Skeletal muscle tissue (tissue), 4 donors: ENCODE data around the gene PHF12. TPM values are rescaled to one million over a fixed set of nuclear protein-coding genes. Genes with fewer than 3 reads are reported as not detected.

Source experiments
- H3K27ac ChIP-seq: one replicate; pipeline ENCODE4 v1.7.0; 2013; ENCODE audit warnings: mild to moderate bottlenecking, low read depth, low read length, inconsistent platforms
- H3K27me3 ChIP-seq, 3 donors: one replicate each; pipeline ENCODE4 v1.7.0; 2013; ENCODE audit warnings: low read length in 3 of 3; ENCODE audit not compliant: control insufficient read depth in 3 of 3, insufficient read depth in 3 of 3
- H3K36me3 ChIP-seq, 3 donors: one replicate each; pipeline ENCODE4 v1.7.0; 2013; ENCODE audit warnings: low read length in 3 of 3; ENCODE audit not compliant: control insufficient read depth in 3 of 3, insufficient read depth in 3 of 3
- H3K4me1 ChIP-seq, 3 donors: one replicate each; pipeline ENCODE4 v1.7.0; 2013; ENCODE audit warnings: low read length in 3 of 3, mild to moderate bottlenecking in 3 of 3; ENCODE audit not compliant: control insufficient read depth in 3 of 3, insufficient read depth in 3 of 3
- H3K4me3 ChIP-seq, 3 donors: one replicate each; pipeline ENCODE4 v1.7.0; 2013; ENCODE audit warnings: low read length in 3 of 3
- H3K9ac ChIP-seq, 3 donors: one replicate each; pipeline ENCODE4 v1.7.0; 2013; ENCODE audit warnings: low read length in 3 of 3, mild to moderate bottlenecking in 3 of 3, moderate library complexity in 2 of 3, low read depth in 1 of 3
- H3K9me3 ChIP-seq, 3 donors: one replicate each; pipeline ENCODE4 v1.7.0; 2013; ENCODE audit warnings: low read length in 3 of 3; ENCODE audit not compliant: control insufficient read depth in 3 of 3
- total RNA-seq: library from RNA; depleted of rRNA; stranded (reverse); fragments of >200 nt; gene quantifications from one replicate; pipeline ENCODE4 v1.2.3, GENCODE V29; 2014
- donor health status: Osteomylitis.

Gene PHF12
- total RNA-seq, 1 donor from 2014 or later: 8.9 TPM

DNA sequence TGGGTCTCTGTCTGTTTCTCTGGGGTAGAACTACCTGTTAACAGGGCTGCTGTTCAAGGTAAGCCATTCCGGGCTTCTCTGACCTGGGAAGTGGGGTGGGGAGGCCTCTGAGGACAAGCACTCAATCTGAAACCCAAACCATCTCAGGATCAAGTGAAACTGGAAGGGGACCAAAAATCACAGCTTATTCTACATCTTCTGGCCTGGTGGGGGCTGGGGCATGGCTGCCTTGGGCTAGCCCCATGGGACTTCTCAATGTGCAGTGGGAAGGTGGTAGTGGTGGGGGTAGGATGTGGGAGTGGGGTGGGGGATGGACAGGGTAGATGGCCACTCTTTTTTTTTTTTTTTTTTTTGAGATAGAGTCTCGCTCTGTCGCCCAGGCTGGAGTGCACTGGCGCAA lies 59.3 kb downstream of the PHF12 start:
- H3K9me3 ChIP-seq: no peaks in the 10 kb centered on the region
- H3K36me3 ChIP-seq: peaks cover 4 to 13% (median 5%) of the 10 kb centered on the region in 3 donors
- H3K4me1 ChIP-seq: peaks cover 23 to 35% (median 26%) of the 10 kb centered on the region in 3 donors
- no peak overlapping the region for H3K9ac ChIP-seq
- no peak overlapping the region for H3K27ac ChIP-seq
- H3K4me3 ChIP-seq: no peak overlapping the region
- H3K27me3 ChIP-seq: no peaks in the 10 kb centered on the region

GRCh38 chr17:28891201-28891600 lies 60.1 kb downstream of the PHF12 start:
- Histone ChIP-seq H3K27me3 (no peaks in the 10 kb centered on the region), H3K36me3 (peaks cover 5 to 18% (median 7%) of the 10 kb centered on the region in 3 donors), H3K27ac (no peak overlapping the region), H3K9me3 (no peaks in the 10 kb centered on the region), H3K9ac (no peak overlapping the region), H3K4me3 (no peak overlapping the region), H3K4me1 (peaks cover 18 to 30% (median 20%) of the 10 kb centered on the region in 3 donors)

DNA sequence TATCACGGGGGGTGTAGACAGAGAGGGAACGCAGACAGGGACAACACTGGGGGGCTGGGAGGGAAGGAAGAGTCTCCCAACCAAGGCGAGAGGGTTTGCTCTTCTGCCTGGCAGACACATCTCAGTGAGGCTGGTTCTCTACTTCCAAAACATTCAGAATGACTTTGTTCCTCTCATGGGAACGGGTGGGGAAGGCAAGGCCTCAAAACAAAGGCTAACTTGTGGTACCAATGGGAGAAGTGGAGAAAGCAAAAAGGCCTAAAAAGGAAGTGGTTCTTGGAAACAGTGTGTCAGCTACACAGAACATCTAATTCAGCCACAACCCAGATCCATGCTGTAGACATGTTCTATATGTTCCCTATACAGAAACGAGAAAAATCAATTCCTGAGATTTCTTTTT lies 61.3 kb downstream of the PHF12 start:
- Histone ChIP-seq H3K9me3 (no peaks in the 10 kb centered on the region), H3K4me3 (no peak overlapping the region), H3K4me1 (peaks cover 15 to 24% (median 18%) of the 10 kb centered on the region in 3 donors), H3K36me3 (peaks cover 13 to 30% (median 14%) of the 10 kb centered on the region in 3 donors), H3K27ac (no peak overlapping the region), H3K27me3 (no peaks in the 10 kb centered on the region), H3K9ac (no peak overlapping the region)

- no peak overlapping the region for H3K4me3 ChIP-seq
- peaks cover 15 to 22% (median 18%) of the 10 kb centered on the region in 3 donors for H3K4me1 ChIP-seq
- H3K9me3 ChIP-seq: no peaks in the 10 kb centered on the region
- no peaks in the 10 kb centered on the region for H3K27me3 ChIP-seq
- no peak overlapping the region for H3K9ac ChIP-seq
- H3K27ac ChIP-seq: no peak overlapping the region
- peaks cover 22 to 41% (median 23%) of the 10 kb centered on the region in 3 donors for H3K36me3 ChIP-seq
Observed at GRCh38 chr17:28888832-28889231, 62.5 kb downstream of the PHF12 start.

GRCh38 chr17:28887871-28888471 lies 63.3 kb downstream of the PHF12 start:
- no peak overlapping the region for H3K9ac ChIP-seq
- no peaks in the 10 kb centered on the region for H3K9me3 ChIP-seq
- H3K27me3 ChIP-seq: no peaks in the 10 kb centered on the region
- H3K36me3 ChIP-seq: peaks cover 26 to 44% (median 28%) of the 10 kb centered on the region in 3 donors
- H3K27ac ChIP-seq: no peak overlapping the region
- H3K4me3 ChIP-seq: no peak overlapping the region
- peaks cover 10 to 17% (median 17%) of the 10 kb centered on the region in 3 donors for H3K4me1 ChIP-seq

DNA sequence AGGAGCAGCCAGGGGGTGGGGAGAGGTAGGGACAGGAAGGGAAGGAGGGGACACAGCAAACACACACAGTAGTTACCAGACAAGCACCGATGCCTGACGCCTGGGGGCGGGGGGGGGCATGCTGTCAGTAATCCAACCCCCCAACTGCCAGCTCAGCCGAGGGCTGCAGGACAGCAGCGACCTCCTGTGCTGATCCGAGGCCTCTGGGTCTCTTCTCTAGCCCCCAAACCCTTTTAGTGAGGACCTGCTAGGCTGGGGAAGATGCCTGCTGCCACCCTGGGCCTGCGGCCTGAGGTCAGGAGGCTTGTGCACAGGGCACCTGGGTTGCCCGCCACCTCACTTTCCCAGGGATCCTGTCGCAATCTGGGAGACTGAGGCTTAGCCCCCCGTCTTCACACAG lies 65.4 kb downstream of the PHF12 start:
- Histone ChIP-seq H3K27me3 (no peaks in the 10 kb centered on the region), H3K4me1 (peaks cover 0 to 2% (median 0%) of the 10 kb centered on the region in 3 donors), H3K9me3 (no peaks in the 10 kb centered on the region), H3K27ac (no peak overlapping the region), H3K4me3 (no peak overlapping the region), H3K9ac (no peak overlapping the region), H3K36me3 (peaks cover 43 to 64% (median 48%) of the 10 kb centered on the region in 3 donors)

- Histone ChIP-seq H3K27me3 (no peaks in the 10 kb centered on the region), H3K4me1 (no peaks in the 10 kb centered on the region), H3K4me3 (no peak overlapping the region), H3K27ac (no peak overlapping the region), H3K9me3 (no peaks in the 10 kb centered on the region), H3K36me3 (peaks cover 49 to 70% (median 54%) of the 10 kb centered on the region in 3 donors), H3K9ac (no peak overlapping the region)
Observed at GRCh38 chr17:28885363-28885762, 66.0 kb downstream of the PHF12 start.

DNA sequence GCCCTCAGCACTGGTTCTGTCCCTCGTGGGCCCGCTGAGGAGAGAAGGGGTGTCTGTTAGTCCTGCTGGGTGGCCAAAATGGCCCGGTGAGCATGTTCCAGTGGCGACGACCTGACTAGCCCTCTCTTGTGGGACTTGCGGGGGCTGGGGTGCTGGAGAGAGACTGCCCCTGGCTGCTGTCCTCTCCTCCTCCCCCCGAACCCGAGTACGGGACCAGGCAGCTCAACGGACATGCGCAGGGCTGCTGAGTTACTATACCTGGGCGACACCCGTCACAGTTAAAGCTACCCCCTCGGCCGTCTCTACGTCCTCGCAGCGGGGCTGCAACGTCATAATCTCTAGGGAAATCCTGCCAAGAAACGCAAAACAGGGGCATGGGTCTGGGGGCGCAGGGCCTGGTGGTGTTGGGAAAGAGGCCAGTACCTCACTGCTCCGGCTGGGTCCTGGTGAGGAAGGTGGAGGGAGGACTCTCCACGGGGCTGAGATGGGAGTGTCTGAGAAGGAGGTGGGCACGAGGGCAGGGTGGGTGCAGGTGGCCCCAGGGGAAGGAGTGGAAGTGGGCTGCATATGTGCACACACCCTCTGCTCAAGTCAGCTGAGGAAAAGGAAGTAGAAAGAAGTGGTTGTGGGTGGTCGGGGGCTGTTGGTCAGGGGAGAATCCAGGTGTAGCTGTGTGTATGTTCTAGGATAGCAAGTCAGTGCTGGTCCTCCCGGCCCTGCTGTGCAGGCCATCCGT lies 67.2 kb downstream of the PHF12 start:
- no peaks in the 10 kb centered on the region for H3K9me3 ChIP-seq
- H3K36me3 ChIP-seq: peaks cover 62 to 82% (median 66%) of the 10 kb centered on the region in 3 donors
- H3K4me1 ChIP-seq: no peaks in the 10 kb centered on the region
- no peak overlapping the region for H3K9ac ChIP-seq
- H3K27ac ChIP-seq: no peak overlapping the region
- H3K27me3 ChIP-seq: no peaks in the 10 kb centered on the region
- no peak overlapping the region for H3K4me3 ChIP-seq

GRCh38 chr17:28882154-28882895 lies 69.0 kb downstream of the PHF12 start:
- Histone ChIP-seq H3K9me3 (no peaks in the 10 kb centered on the region), H3K4me3 (no peak overlapping the region), H3K9ac (no peak overlapping the region), H3K4me1 (no peaks in the 10 kb centered on the region), H3K27me3 (no peaks in the 10 kb centered on the region), H3K36me3 (peaks cover 63 to 76% (median 66%) of the 10 kb centered on the region in 3 donors), H3K27ac (no peak overlapping the region)
